H1 (cell line): ENCODE results near the gene GPRIN1. TPM values are rescaled to one million over a fixed set of nuclear protein-coding genes. Genes with fewer than 3 reads are reported as not detected.

Experiments used
- CTCF ChIA-PET: fragments of 300-600 bp; sonication (Branson Sonifier 250); formaldehyde crosslinking; loops from one replicate; lab custom pipeline; 2021; ENCODE audit not compliant: partially characterized antibody; lab: Charles Lee
- POLR2A ChIA-PET: fragments of 300-600 bp; sonication (Branson Sonifier 250); formaldehyde crosslinking; loops from one replicate; lab custom pipeline; 2021; ENCODE audit warnings: inconsistent platforms; ENCODE audit not compliant: partially characterized antibody; lab: Charles Lee
- DNase-seq, 2 experiments: peaks; one replicate each; pipeline versions ENCODE4 v3.0.0 to v3.0.0-alpha.2; 2010 to 2022; ENCODE audit warnings: low spot score in 2 of 2, low read depth in 1 of 2, mixed read lengths in 1 of 2
- FAIRE-seq: peaks from 2 replicates; lab custom pipeline; 2011; peaks lifted over from hg19 to GRCh38; lab: Jason Lieb, UNC
- H2AFZ ChIP-seq: 2 replicates; pipeline ENCODE4 v1.8.1; 2012; ENCODE audit warnings: low read length, inconsistent platforms
- H2AK5ac ChIP-seq: 2 replicates; pipeline ENCODE4 v1.6.1; 2013; ENCODE audit warnings: low read depth, low read length
- H2BK120ac ChIP-seq: replicated peaks from 2 replicates; pipeline ENCODE3; 2013; ENCODE audit warnings: low read depth, low read length, inconsistent platforms
- H2BK12ac ChIP-seq: 2 replicates; pipeline ENCODE4 v1.6.1; 2013; ENCODE audit warnings: low read depth, low read length
- H2BK15ac ChIP-seq: 2 replicates; pipeline ENCODE4 v1.6.1; 2013; ENCODE audit warnings: low read length
- H2BK20ac ChIP-seq: 2 replicates; pipeline ENCODE4 v1.6.1; 2013; ENCODE audit warnings: low read length
- H2BK5ac ChIP-seq: 2 replicates; pipeline ENCODE4 v1.6.1; 2013; ENCODE audit warnings: low read depth, low read length
- H3K14ac ChIP-seq: 2 replicates; pipeline ENCODE4 v1.6.1; 2013; ENCODE audit warnings: inconsistent platforms; ENCODE audit not compliant: insufficient read length
- H3K18ac ChIP-seq: 2 replicates; pipeline ENCODE4 v1.6.1; 2013; ENCODE audit warnings: low read length; ENCODE audit errors: extremely low read depth
- H3K23ac ChIP-seq: 2 replicates; pipeline ENCODE4 v1.6.1; 2013; ENCODE audit warnings: inconsistent platforms; ENCODE audit not compliant: insufficient read length
- H3K23me2 ChIP-seq: 2 replicates; pipeline ENCODE4 v1.6.1; 2013; ENCODE audit warnings: low read depth, low read length
- H3K27ac ChIP-seq: 2 replicates; pipeline ENCODE4 v1.6.1; 2011; ENCODE audit warnings: low read depth, low read length, inconsistent platforms
- H3K27me3 ChIP-seq, 4 experiments: replicated peaks in 1 of 4; 1 replicate in 1 of 4; 2 replicates in 3 of 4; pipeline versions ENCODE4 v1.6.1 to v1.8.1; 2011 to 2013; ENCODE audit warnings: low read length in 3 of 4, mild to moderate bottlenecking in 3 of 4, inconsistent platforms in 2 of 4, mixed read lengths in 2 of 4, moderate library complexity in 1 of 4; ENCODE audit not compliant: control insufficient read depth in 3 of 4, insufficient read depth in 3 of 4; ENCODE audit errors: extremely low read depth in 1 of 4
- H3K36me3 ChIP-seq, 4 experiments: 2 replicates each; pipeline versions ENCODE4 v1.6.1 to v1.8.1; 2011 to 2013; ENCODE audit warnings: mild to moderate bottlenecking in 4 of 4, low read length in 3 of 4, moderate library complexity in 2 of 4, control low read depth in 1 of 4, inconsistent platforms in 1 of 4; ENCODE audit not compliant: insufficient read depth in 4 of 4, control insufficient read depth in 2 of 4
- H3K4ac ChIP-seq: replicated peaks from 2 replicates; pipeline ENCODE3; 2013; ENCODE audit warnings: low read length, low read depth, mixed read lengths, inconsistent platforms; ENCODE audit not compliant: insufficient read length
- H3K4me1 ChIP-seq, 4 experiments: replicated peaks in 1 of 4; 1 replicate in 1 of 4; 2 replicates in 3 of 4; pipeline versions ENCODE4 v1.6.1 to v1.8.1; 2011 to 2013; ENCODE audit warnings: low read length in 3 of 4, inconsistent platforms in 2 of 4, mixed read lengths in 1 of 4; ENCODE audit not compliant: insufficient read depth in 4 of 4, control insufficient read depth in 3 of 4
- H3K4me2 ChIP-seq, 2 experiments: 2 replicates each; pipeline versions ENCODE4 v1.6.1 to v1.8.1; 2011 to 2013; ENCODE audit warnings: low read depth in 2 of 2, low read length in 2 of 2, control low read depth in 1 of 2, inconsistent platforms in 1 of 2, mild to moderate bottlenecking in 1 of 2; ENCODE audit not compliant: insufficient read depth in 1 of 2
- H3K4me3 ChIP-seq, 4 experiments: fragments of 200-600, 300-600 bp in 1 of 4; sonication (generic), shearing (Covaris generic), sonication (Bioruptor Twin) in 1 of 4; 2 replicates each; pipeline versions ENCODE4 v1.5.1 to v1.8.1; 2011 to 2016; ENCODE audit warnings: low read length in 4 of 4, low read depth in 3 of 4, control low read depth in 2 of 4, inconsistent platforms in 2 of 4, mild to moderate bottlenecking in 2 of 4, mixed read lengths in 1 of 4, moderate library complexity in 1 of 4; ENCODE audit not compliant: insufficient read depth in 2 of 4; ENCODE audit errors: extremely low read depth in 1 of 4
- H3K56ac ChIP-seq: replicated peaks from 2 replicates; pipeline ENCODE3; 2013; ENCODE audit warnings: low read depth, mild to moderate bottlenecking, mixed read lengths, low read length, inconsistent platforms; ENCODE audit not compliant: insufficient read length
- H3K79me1 ChIP-seq: 2 replicates; pipeline ENCODE4 v1.6.1; 2013; ENCODE audit warnings: low read depth, low read length, control low read depth
- H3K79me2 ChIP-seq, 2 experiments: 2 replicates each; pipeline versions ENCODE4 v1.6.1 to v1.8.1; 2012 to 2013; ENCODE audit warnings: low read length in 2 of 2, mild to moderate bottlenecking in 2 of 2, inconsistent platforms in 1 of 2; ENCODE audit not compliant: insufficient read depth in 2 of 2, control insufficient read depth in 1 of 2
- H3K9ac ChIP-seq, 4 experiments: replicated peaks in 1 of 4; 1 replicate in 1 of 4; 2 replicates in 3 of 4; pipeline versions ENCODE4 v1.6.1 to v1.8.1; 2011 to 2013; ENCODE audit warnings: low read depth in 3 of 4, low read length in 3 of 4, control low read depth in 2 of 4, mild to moderate bottlenecking in 2 of 4, moderate library complexity in 2 of 4, inconsistent platforms in 1 of 4; ENCODE audit errors: extremely low read depth in 1 of 4
- H3K9me3 ChIP-seq, 2 experiments: 2 replicates each; pipeline versions ENCODE4 v1.6.1 to v1.8.1; 2012 to 2013; ENCODE audit warnings: mild to moderate bottlenecking in 2 of 2, moderate library complexity in 2 of 2, control low read depth in 1 of 2, inconsistent platforms in 1 of 2, low read depth in 1 of 2, low read length in 1 of 2, mixed read lengths in 1 of 2; ENCODE audit not compliant: insufficient read depth in 2 of 2
- H4K20me1 ChIP-seq, 2 experiments: replicated peaks in 1 of 2; 2 replicates each; pipeline versions ENCODE3 to v1.8.1; 2011 to 2013; ENCODE audit warnings: inconsistent platforms in 2 of 2, low read length in 2 of 2, mild to moderate bottlenecking in 1 of 2; ENCODE audit not compliant: insufficient read depth in 2 of 2, control insufficient read depth in 1 of 2
- H4K5ac ChIP-seq: 2 replicates; pipeline ENCODE4 v1.6.1; 2013; ENCODE audit warnings: low read length, low read depth, mixed read lengths, inconsistent platforms; ENCODE audit not compliant: insufficient read length
- H4K8ac ChIP-seq: 2 replicates; pipeline ENCODE4 v1.8.0; 2013; ENCODE audit warnings: mild to moderate bottlenecking, moderate library complexity, low read length, inconsistent platforms; ENCODE audit not compliant: insufficient read depth; ENCODE audit errors: extremely low read depth
- H4K91ac ChIP-seq: replicated peaks from 2 replicates; pipeline ENCODE3; 2013; ENCODE audit warnings: low read length, mixed read lengths, inconsistent platforms; ENCODE audit not compliant: insufficient read length
- ATF3 ChIP-seq: IDR thresholded peaks from 2 replicates; pipeline ENCODE4 v1.6.1; 2011; ENCODE audit warnings: low read depth, mild to moderate bottlenecking, low read length; ENCODE audit not compliant: insufficient read depth
- CBX5 ChIP-seq: fragments of 300-800, 300-1000 bp; sonication (generic); IDR thresholded peaks from 2 replicates; pipeline ENCODE4 v1.7.1; 2016; ENCODE audit warnings: antibody characterized with exemption, low read length, low read depth
- CBX8 ChIP-seq: fragments of 300-800, 300-1000 bp; sonication (generic); IDR thresholded peaks from 2 replicates; pipeline ENCODE4 v1.7.1; 2016; ENCODE audit warnings: low read depth, low read length, borderline replicate concordance
- CHD1 ChIP-seq: IDR thresholded peaks from 2 replicates; pipeline ENCODE4 v1.6.1; 2012; ENCODE audit warnings: low read depth, low read length, improper control_type of control experiment
- EZH2 ChIP-seq: fragments of 200-600 bp; sonication (generic); IDR thresholded peaks from 2 replicates; pipeline ENCODE4 v1.7.1; 2012; ENCODE audit warnings: low read depth, mild to moderate bottlenecking, moderate library complexity, low read length, inconsistent platforms; ENCODE audit not compliant: severe bottlenecking
- PHF8 ChIP-seq: fragments of 200-600 bp; sonication (generic); conservative IDR thresholded peaks from 2 replicates; pipeline ENCODE4 v1.7.1; 2012; ENCODE audit warnings: low read depth, mild to moderate bottlenecking, inconsistent platforms, low read length, moderate library complexity
- SP4 ChIP-seq: IDR thresholded peaks from 2 replicates; pipeline ENCODE4 v1.6.1; 2012; ENCODE audit warnings: low read length, inconsistent platforms
- SRF ChIP-seq: IDR thresholded peaks from 2 replicates; pipeline ENCODE4 v1.6.1; 2011; ENCODE audit warnings: mild to moderate bottlenecking, low read depth, low read length, moderate library complexity
- WGBS, 2 experiments: shearing (Covaris generic) in 1 of 2; methylation state at CpG; one replicate each; pipeline versions ENCODE4 v1.1.6 to v1.1.7; 2013 to 2015; ENCODE audit warnings: low lambda C conversion rate in 2 of 2, mixed read lengths in 2 of 2, inconsistent platforms in 1 of 2, low coverage in 1 of 2, missing lambda C conversion rate in 1 of 2; ENCODE audit not compliant: insufficient replicate concordance in 2 of 2, insufficient coverage in 1 of 2, insufficient read length in 1 of 2; ENCODE audit errors: extremely low coverage in 1 of 2, missing lambda C conversion rate in 1 of 2; 5-methylcytosine and 5-hydroxymethylcytosine counted together
- polyA plus RNA-seq, 7 experiments: library from polyadenylated mRNA; depleted of rRNA in 3 of 7; stranded (reverse) in 5 of 7; unstranded in 2 of 7; fragments of >200 nt in 5 of 7; fragments of 200-250 nt in 2 of 7; gene quantifications; 1 replicate in 5 of 7; 2 replicates in 1 of 7; 4 replicates in 1 of 7; pipeline versions ENCODE4 v1.2.1 to v1.2.3, GENCODE V29; 2011 to 2013; ENCODE audit warnings: missing spikeins in 2 of 7, mixed read lengths in 2 of 7
- total RNA-seq: library from RNA; stranded (reverse); fragmentation: NEBNext Ultra II Directional; extraction: Animal tissue kit (Norgen Biotek cat#: 25700); gene quantifications from 2 replicates; pipeline ENCODE4 v1.2.1, GENCODE V29; 2021

Gene GPRIN1
- total and polyA plus RNA-seq, 2 of the 8 experiments (the other 6 are each of a cell fraction or from before 2014, with no cell fraction given) = 3.3 to 12.0 TPM

DNA sequence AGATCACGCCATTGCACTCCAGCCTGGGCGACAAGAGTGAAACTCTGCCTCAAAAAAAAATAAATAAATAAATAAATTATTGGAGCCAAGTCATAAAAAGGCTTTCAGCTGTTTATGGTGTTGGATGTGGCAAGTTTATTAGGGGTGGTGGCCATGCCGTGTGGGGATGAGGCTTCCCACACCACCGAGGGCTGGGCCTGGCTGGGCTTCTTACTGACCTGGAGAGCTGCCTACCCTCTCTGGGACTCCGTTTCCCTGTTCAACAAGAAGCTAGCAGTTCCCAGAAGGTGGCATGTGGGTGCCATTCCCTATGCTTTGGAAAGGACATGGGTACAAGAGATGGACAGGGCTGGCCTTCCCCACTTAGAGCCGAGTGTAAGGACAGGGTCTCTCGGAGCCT is 22.6 kb downstream of the GPRIN1 start:
- no peak overlapping the region for H2BK12ac ChIP-seq
- H3K79me2 ChIP-seq = no peaks in the 10 kb centered on the region
- no peak overlapping the region for H3K9ac ChIP-seq
- no peaks in the 10 kb centered on the region for H3K36me3 ChIP-seq
- H3K4me1 ChIP-seq = no peaks in the 10 kb centered on the region
- H2AK5ac ChIP-seq = no peak overlapping the region
- no peak overlapping the region for H2BK5ac ChIP-seq
- POLR2A ChIA-PET = interaction anchor here (1.3 kb wide), 1 partner anchor 51 kb away, joined by 3 read pairs; no protein-coding TSS in a partner anchor
- H2BK15ac ChIP-seq = no peak overlapping the region
- H3K23me2 ChIP-seq = peaks cover 17% of the 10 kb centered on the region; the same call in 1 of the 2 replicates
- no peaks in the 10 kb centered on the region; a peak in 1 of 7 replicates for H3K27me3 ChIP-seq
- DNase-seq (no peak), FAIRE-seq (no peak)
- H2BK20ac ChIP-seq = no peak overlapping the region
- no peaks in the 10 kb centered on the region for H3K79me1 ChIP-seq
- H3K4me2 ChIP-seq = no peak overlapping the region
- no peak overlapping the region for H2AFZ ChIP-seq
- no peak overlapping the region for H3K27ac ChIP-seq
- no peak overlapping the region for H3K56ac ChIP-seq
- no peak overlapping the region for H2BK120ac ChIP-seq
- H4K91ac ChIP-seq = no peak overlapping the region
- peaks cover 0 to 9% of the 10 kb centered on the region in 2 experiments for H4K20me1 ChIP-seq
- TF ChIP-seq CHD1 (no peak), ATF3 (no peak), SRF (no peak), EZH2 (no peak), PHF8 (no peak), CBX8 (no peak), SP4 (no peak), CBX5 (no peak)
- no peak overlapping the region for H3K4me3 ChIP-seq
- no peak overlapping the region for H3K14ac ChIP-seq
- 88% methylated on average over 6 of the region's 7 CpGs; no CpG with 5 or more reads in 1 of the 2 experiments for WGBS, 2 experiments
- peaks cover 17 to 26% of the 10 kb centered on the region in 2 experiments for H3K9me3 ChIP-seq
- no peak overlapping the region for H4K5ac ChIP-seq
- H4K8ac ChIP-seq = no peak overlapping the region
- CTCF ChIA-PET = interaction anchor here (1.0 to 4.5 kb wide), 5 partner anchors 8 to 170 kb away, joined by 4 to 29 read pairs (median 6); no protein-coding TSS in a partner anchor
- no peak overlapping the region for H3K4ac ChIP-seq
- H3K18ac ChIP-seq = no peak overlapping the region
- no peak overlapping the region for H3K23ac ChIP-seq
